GM21423 (cell line): ENCODE results near the gene PNLIPRP2.

Experiments used
- ATAC-seq: cut with Tn5 transposase; IDR thresholded peaks from one replicate; pipeline ENCODE4 v1.9.1; 2021; ENCODE audit warnings: mild to moderate bottlenecking, moderate library complexity; ENCODE audit not compliant: unreplicated experiment

Gene PNLIPRP2

DNA sequence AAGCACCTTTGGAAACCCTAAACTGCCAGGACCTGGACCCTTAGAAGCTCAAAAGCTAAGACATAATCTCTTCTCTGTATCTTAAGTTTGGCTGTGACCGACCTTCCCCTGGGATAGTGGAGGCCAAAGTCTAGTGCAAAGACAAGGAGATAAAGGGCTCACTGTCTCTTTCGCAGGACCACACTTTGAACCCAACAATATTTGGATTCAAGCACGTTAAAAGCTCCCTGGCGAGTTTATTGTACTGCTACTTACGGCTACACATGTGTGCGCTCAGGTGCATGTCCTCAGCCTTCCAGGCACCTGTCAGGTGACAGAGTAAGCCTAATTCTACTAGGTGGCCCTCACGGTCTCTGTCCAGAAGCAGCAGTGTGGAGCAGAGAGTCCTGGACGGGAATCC, 55.9 kb downstream of the PNLIPRP2 start:
- ATAC-seq = no peak

DNA sequence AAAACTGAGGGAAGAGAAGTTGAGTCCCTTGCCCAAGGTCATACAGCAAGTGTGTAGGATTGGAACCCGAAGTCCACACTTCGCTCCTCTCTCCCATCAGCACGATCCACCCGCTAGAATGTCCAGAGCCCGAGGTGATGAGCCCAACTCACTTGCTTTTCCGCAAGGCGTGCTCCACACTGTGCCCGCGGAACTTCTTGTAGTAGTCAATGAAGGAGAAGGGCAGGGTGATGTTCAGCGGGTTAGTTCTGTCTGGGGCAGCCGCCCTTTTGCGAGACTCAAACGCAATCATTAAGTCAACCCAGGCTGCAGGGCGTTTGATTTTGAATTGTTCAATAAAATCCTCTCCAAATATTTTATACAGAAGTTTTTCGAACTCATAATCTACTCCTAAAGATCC, 58.6 kb downstream of the PNLIPRP2 start:
- no peak for ATAC-seq

DNA sequence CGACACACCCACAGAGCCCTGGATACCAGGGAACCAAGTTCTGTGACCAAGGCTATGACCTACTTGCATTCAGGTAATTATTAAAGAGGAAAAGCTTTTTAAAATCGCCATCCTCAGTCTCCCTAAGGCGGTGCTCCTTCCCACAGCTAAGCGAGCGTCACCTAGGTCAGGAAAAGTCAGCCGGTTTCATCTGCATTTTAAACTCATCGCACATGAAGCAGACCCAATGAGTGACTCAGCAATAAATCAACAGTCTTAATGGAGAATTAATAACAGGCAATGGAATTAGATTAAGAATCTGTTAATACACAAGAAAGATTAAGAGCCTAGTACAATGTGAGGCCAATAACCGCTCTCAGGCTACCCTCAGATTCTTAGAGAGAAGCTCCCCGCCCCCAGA, 62.4 kb downstream of the PNLIPRP2 start:
- ATAC-seq = no peak

DNA sequence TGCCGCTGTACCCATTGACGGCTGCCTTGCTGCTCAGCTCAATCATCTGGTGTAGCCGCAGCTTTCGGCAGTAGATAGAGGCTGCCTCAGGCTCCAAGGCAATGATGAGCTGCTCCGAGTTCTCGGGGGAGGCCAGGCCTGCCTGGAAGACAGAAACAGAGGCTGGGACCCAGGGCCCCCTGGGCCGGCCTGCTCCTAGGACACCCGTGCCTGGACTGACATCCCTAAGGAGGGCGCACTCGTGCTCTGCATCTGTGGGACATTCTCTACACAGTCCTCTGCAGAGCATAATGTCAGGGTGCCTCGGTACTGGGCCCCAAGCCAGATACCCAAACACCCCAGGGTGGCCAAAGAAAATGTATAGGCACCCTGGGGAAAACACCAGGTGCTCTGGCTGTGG, 63.1 kb downstream of the PNLIPRP2 start:
- ATAC-seq = no peak

DNA sequence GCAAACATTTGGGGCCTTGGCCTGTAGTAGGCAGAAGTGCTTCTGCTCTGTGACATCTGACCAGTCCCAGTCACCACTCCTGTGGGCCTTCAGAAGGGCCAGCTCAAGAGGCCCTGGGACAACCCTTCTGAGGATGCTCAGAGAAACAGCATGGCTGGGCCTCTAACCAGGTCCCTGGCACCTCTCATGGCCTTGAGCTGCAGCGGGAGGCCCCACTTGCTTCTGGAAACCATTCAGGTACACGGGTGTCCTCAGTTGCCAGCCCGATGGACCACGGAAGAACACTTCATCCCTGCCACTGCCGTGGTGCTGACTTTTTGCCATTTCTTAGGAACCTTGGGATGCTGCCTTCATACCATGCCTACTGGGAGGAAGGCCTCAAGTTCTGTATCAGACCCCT, 64.0 kb downstream of the PNLIPRP2 start:
- ATAC-seq = no peak

DNA sequence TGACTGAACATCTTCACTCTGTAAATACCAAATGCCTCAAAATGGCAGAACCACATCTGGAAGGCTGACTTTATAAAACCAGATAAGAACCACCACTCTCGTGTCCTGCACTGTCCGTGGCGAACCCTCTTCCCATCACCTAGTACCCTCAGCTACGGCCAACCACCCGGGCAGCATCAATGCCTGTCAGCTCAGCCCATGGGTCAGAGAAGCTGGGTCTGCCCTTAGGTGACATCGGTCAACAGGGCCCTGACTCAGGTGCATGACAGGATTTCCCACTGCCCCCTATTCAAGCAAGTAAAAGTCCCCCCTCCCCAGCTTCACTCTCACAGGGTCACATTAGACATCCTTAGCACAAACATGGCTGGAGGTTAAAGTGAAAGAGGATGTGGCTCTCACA, 65.1 kb downstream of the PNLIPRP2 start:
- no peak for ATAC-seq

DNA sequence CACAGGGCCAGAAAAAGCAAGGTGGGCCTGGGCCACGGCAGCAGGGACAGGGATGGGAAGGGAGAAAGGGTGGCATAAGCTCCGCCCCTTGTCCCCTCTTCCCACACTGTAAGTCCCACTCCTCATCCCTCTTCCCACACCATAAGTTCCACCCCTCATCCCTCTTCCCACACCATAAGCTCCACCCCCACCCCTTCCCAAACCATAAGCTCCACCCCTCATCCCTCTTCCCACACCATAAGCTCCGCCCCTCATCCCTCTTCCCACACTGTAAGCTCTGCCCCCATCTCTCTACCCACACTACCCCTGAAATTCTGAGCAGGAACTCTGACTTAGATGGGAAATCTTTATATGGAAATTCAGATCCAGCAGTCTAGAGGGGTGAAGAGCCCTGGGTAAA, 65.9 kb downstream of the PNLIPRP2 start:
- ATAC-seq = no peak

DNA sequence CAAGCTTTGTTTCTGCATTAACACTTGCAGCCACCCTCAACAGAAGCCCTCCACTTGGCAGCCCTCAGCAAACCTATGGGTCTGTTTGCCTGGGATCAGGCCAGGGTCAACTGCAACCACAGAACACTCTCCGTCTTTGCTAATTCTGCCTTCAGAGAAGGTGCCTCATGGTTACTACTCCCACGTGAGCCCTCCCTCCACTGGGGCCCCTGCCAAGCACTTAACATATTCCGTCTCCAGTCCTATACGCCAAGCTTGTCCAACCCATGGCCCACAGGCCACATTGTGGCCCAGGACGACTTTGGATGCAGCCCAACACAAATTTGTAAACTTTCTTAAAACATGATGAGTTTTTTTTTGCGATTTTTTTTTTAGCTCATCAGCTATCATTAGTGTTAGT, 66.9 kb downstream of the PNLIPRP2 start:
- no peak for ATAC-seq

DNA sequence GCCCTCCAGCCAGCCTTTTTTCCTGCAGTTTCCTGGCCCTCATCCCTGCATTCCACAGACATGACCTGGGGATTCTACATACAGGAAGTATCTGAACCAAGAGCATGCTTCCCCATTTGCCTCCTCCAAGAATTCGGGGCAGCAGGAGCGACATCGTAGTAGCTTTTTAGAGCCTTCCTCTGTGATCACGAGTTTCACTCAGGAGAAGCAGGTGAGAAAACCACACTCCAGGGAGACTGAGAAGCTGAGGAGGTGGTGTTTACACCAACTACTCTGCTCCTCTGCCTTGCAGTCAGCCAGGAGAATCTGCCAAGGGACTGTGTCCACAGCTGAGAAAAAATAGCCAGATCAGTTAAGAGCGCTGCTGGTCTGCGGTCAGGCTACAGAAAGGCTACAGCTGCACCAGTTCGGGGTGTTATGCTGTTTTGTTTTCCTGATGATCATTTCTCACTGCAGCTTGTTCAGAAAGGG, 67.5 kb downstream of the PNLIPRP2 start:
- no peak for ATAC-seq

DNA sequence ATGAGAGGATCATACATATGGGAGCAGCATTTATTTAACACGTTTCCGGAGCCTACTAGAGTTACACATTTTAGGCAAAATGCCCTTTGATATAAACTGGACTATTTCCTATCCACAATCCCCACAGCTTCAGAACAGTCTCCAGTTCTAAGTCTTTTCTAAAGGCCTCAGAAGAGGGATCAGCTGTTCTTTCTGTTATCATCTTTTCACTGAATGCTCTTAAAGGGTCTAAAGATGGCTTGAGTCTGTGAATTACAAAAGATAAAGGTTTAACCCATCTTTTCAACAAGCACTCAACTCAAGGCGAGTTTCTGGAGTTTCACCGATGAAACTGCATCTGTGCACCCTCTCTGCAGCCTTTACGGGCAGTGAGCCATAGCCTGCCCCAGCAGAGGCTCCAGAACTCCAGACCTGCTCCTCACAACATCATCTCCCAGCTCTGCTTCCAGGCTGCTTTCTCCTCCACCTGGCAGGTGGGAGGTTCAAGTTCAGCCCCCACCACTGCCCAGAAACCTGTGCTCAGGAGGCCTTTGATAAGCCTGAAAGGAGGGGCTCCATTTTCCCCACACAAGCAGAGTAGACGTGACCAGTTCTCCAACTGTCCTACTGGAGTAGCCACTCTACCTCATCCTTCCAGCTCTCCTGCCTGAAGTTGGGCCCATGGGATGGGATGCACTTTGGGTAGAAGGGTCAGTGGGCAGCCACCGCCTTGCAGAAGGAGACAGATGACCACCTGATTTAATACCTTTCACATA, 68.2 kb downstream of the PNLIPRP2 start:
- no peak for ATAC-seq

DNA sequence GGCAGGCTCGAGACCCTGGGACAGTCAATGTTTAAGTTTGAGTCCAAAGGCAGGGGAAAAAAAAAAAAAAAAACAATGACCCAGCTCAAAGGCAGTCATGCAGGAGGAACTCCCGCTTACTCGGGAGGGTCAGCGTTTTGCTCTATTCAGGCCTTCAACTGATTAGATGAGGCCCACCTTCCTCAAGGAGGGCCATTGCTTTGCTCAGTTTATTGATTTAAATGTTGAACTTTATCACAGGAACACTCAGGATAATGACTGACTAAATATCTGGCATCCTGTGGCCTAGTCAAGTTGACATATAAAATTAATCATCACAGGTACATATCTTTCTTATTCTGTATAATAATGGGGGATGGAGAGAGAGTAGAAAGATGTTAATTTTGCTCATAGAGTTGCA, 69.0 kb downstream of the PNLIPRP2 start:
- ATAC-seq = no peak

DNA sequence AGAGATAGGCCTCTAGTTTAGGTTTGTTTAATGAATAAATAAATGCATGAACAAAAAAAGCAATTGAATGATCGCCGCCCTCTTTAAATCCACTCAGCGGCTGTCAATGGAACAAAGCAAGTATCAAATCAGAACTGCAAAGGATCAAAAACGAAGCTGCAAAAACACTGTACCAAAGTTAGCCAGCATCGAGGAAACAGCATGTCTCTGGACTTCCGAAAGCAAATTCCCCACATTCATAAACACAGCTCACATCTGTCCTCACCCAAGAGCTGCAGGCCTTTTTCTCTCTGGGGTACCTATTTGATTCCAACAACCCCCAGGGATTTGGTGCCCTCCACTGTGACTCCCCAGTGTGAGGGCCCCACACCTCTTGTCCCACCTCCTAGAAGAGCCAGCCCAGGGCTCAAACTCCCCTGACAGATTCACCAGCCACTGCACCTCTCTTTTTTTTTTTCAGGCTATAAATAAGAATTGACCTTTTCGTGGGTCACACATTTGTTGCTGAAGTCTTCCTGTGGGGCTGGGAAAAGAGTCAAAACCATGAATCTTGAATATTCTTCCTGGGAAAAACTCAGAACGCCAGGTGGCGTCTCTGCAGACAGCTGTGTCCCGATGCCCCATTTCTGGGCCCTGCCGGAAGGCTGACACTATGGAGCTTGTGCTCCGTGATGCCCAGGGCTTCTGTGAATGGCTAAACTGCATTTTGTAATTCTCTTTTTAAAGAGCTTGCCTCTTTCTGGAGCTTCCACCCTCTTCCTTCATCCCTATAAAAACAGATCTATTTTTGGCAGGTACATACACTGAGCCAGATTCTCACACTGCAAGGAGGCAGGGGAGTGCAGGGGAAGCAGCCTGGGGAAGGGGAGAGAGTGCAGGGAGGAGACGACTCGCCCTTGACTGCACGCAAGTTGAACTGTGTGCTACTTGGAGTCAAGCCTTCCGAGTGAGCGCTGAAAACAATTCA, 69.9 kb downstream of the PNLIPRP2 start:
- ATAC-seq = no peak

DNA sequence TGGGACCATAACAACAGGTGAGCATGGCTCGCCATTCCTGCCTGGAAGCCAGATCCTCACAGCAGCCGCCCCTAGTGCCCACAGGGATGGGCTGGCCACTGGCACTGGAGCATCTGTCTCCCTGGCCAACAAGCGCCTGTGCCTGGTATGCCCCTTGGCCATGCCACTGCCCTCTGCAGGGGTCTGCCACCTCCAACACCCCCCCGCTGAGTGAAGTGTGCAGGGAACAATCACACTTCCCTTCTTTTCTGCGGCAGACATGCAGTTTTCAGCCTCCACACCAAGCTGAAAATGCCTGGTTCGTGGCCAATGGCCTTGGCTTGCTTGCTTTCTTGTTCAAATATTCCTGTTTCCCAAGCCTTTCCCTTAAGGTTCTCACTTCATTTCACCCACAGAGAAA, 70.9 kb downstream of the PNLIPRP2 start:
- ATAC-seq = no peak

DNA sequence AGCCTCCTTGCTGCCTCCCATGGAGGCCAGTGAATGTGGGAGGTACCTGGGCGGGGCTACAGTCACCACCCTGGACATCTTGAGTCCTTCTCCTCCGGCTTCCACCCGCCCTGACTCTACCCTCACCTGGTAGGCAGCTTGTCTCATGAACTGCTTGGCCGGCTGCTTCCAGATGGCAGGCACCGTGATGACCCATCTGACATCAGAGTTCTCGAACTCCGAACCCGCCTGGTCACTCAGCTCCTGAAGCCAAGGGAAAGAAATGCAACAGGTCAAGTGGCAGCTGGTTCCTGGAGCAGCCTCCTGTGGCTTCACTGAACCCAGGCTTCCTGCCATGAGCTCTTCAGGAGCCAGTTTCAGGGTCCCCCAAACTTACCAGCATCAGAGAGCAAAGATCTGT, 71.5 kb downstream of the PNLIPRP2 start:
- ATAC-seq = no peak

DNA sequence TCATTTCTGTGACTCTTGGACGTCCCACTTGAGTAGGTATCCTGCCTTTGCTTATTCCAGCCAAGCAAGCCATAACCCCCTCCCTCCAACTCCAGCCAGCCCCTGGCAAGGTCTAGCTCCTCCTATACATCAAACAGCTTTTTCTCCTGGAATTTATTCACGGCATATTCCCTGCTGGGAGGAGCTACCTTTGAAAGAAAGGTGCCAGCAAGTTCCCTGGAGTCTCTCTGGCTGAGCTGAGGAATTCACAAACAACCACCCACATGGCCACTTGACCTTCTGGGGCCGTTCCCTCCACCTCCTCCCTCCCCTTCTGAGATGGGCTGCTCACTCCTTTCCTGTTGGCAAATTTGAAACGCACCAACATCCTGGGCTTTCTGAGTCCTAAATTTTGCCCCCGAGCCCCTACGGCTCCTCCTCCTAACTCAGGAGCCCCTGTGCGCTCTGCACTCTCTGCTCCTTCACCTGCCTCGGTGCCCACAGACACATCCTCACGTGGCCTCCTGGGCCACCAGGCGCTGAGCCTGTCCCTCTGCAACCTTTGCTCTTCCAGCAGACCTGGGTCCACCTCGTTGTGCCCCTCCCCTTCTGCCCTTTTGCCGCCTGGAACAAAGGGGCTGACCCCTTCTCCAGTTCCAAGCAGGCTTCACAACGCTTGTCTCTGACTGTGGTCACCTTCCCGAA, 73.6 kb downstream of the PNLIPRP2 start:
- ATAC-seq = no peak
